DND-41 (cell line): Measurements from ENCODE around the gene SBNO1.

Experiments
- EZH2 ChIP-seq: IDR thresholded peaks from 3 replicates; pipeline ENCODE4 v1.6.1; 2012; ENCODE audit warnings: borderline replicate concordance, low read depth, mild to moderate bottlenecking, moderate library complexity, low read length, inconsistent platforms; ENCODE audit not compliant: severe bottlenecking
- TF ChIP-seq, protein P1 (sequence below): IDR thresholded peaks from 2 replicates; pipeline ENCODE4 v1.5.1; 2012; ENCODE audit warnings: borderline replicate concordance, low read length, moderate library complexity, mild to moderate bottlenecking; ENCODE audit not compliant: poor library complexity, severe bottlenecking; ENCODE audit errors: extremely low read depth

DNA sequence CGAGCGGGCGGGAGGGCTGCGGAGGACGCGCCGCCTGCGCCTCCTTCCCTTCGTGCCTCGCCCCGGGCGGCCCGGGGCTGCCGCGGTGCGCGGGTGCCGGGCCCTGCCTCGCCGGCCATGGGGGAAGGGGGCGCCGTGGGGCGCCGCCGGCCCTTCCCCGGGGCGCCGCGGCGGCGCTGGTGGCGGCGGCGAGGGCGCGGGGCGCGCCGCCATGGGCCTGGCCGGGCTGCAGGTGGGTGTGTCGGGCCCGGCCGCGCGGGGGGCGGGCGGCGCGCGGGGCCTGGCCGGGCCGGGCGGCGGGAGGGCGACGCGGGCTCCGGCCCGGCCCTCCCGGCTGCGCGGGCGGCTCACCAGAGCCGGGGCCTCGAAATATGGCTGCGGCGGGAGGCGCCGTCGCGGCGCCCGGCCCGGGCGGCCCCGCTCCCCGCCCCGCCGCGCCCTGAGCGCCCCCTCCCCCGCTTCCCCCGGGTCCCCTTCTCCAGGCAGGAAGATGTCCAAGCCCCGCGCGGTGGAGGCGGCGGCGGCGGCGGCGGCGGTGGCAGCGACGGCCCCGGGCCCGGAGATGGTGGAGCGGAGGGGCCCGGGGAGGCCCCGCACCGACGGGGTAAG, 24.4 kb upstream of the SBNO1 start:
- TF ChIP-seq, protein P1, sequence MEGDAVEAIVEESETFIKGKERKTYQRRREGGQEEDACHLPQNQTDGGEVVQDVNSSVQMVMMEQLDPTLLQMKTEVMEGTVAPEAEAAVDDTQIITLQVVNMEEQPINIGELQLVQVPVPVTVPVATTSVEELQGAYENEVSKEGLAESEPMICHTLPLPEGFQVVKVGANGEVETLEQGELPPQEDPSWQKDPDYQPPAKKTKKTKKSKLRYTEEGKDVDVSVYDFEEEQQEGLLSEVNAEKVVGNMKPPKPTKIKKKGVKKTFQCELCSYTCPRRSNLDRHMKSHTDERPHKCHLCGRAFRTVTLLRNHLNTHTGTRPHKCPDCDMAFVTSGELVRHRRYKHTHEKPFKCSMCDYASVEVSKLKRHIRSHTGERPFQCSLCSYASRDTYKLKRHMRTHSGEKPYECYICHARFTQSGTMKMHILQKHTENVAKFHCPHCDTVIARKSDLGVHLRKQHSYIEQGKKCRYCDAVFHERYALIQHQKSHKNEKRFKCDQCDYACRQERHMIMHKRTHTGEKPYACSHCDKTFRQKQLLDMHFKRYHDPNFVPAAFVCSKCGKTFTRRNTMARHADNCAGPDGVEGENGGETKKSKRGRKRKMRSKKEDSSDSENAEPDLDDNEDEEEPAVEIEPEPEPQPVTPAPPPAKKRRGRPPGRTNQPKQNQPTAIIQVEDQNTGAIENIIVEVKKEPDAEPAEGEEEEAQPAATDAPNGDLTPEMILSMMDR = no peak
- TF ChIP-seq EZH2 = no peak
